Upper lobe of right lung (tissue), 1 donor: ENCODE data around the gene NNMT. TPM values are rescaled to one million over a fixed set of nuclear protein-coding genes. Genes with fewer than 3 reads are reported as not detected.
A peak's percentile ranks its signal among the peaks of the same experiment; 100 is the strongest.

Source experiments
- ATAC-seq: fragments of 200-7000 bp; cut with Tn5 transposase; one replicate; pipeline ENCODE4 v1.9.1; 2020; ENCODE audit warnings: mild to moderate bottlenecking, moderate library complexity
- DNase-seq: peaks from one replicate; pipeline ENCODE4 v3.0.0-alpha.2; 2020
- H3K27ac ChIP-seq: fragments of 200-600 bp; one replicate; pipeline ENCODE4 v1.8.0; 2022
- H3K27me3 ChIP-seq: fragments of 200-600 bp; one replicate; pipeline ENCODE4 v1.8.0; 2022; ENCODE audit warnings: mild to moderate bottlenecking
- H3K36me3 ChIP-seq: fragments of 200-600 bp; one replicate; pipeline ENCODE4 v1.8.0; 2022
- H3K4me1 ChIP-seq: fragments of 200-600 bp; one replicate; pipeline ENCODE4 v1.8.0; 2022
- H3K4me3 ChIP-seq: fragments of 200-600 bp; one replicate; pipeline ENCODE4 v1.8.0; 2022; ENCODE audit warnings: mild to moderate bottlenecking
- H3K9me3 ChIP-seq: fragments of 200-600 bp; one replicate; pipeline ENCODE4 v1.8.0; 2022
- intact Hi-C: fragments of 100-400 bp; cut with DNase I; formaldehyde crosslinking; loops from one replicate; pipeline ENCODE4 v1.11.0; 2022
- long read RNA-seq: library from polyadenylated mRNA; unstranded; transcript quantifications from one replicate; pipeline ENCODE4 v2.0.0, GENCODE V29; 2021
- total RNA-seq: library from RNA; stranded (reverse); fragmentation: NEBNext Ultra II Directional; extraction: Animal tissue kit (Norgen Biotek cat#: 25700); gene quantifications from one replicate; pipeline ENCODE4 v1.2.1, GENCODE V29; 2021
- TF ChIP-seq, protein P1 (sequence below): fragments of 200-600 bp; IDR thresholded peaks from one replicate; pipeline ENCODE4 v1.8.0; 2022; ENCODE audit warnings: antibody characterized with exemption
- donor health status: DM: no; HTN: yes; CAD: no; lungs with severe emphysema.

The NNMT gene
- 349 TPM for total RNA-seq
- long read RNA-seq, transcript NNMT-201 (3 exons, 1,610 nt): major isoform, 105 of 114 reads
- long read RNA-seq, partial matches to known transcripts: 0 of 114 reads
- long read RNA-seq, other reads (novel, unspliced or antisense): 7 of 114 reads

DNA sequence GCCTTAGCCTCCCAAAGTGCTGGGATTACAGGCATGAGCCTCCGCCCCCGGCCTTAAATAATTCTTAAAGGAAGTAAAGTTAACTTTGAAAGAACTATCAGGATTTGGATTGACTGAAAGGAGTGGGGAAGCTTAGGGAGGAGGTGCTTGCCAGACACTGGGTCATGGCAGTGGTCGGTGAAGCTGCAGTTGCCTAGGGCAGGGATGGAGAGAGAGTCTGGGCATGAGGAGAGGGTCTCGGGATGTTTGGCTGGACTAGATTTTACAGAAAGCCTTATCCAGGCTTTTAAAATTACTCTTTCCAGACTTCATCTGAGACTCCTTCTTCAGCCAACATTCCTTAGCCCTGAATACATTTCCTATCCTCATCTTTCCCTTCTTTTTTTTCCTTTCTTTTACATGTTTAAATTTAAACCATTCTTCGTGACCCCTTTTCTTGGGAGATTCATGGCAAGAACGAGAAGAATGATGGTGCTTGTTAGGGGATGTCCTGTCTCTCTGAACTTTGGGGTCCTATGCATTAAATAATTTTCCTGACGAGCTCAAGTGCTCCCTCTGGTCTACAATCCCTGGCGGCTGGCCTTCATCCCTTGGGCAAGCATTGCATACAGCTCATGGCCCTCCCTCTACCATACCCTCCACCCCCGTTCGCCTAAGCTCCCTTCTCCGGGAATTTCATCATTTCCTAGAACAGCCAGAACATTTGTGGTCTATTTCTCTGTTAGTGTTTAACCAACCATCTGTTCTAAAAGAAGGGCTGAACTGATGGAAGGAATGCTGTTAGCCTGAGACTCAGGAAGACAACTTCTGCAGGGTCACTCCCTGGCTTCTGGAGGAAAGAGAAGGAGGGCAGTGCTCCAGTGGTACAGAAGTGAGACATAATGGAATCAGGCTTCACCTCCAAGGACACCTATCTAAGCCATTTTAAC, at the start of gene NNMT:
TSS of gene NNMT (plus strand) at position 724 of the 929 bp plus-strand sequence. CDS start at position 882, 158 bp downstream.
- ATAC-seq: peak; percentile 87
- Histone ChIP-seq H3K9me3 (no peaks in the 10 kb centered on the region), H3K36me3 (peaks cover 9% of the 10 kb centered on the region), H3K27me3 (no peaks in the 10 kb centered on the region), H3K4me1 (peaks cover 35% of the 10 kb centered on the region), H3K27ac (peak within 1 kb of the TSS; percentile 95), H3K4me3 (peak within 1 kb of the TSS; percentile 52)
- TF ChIP-seq, protein P1, sequence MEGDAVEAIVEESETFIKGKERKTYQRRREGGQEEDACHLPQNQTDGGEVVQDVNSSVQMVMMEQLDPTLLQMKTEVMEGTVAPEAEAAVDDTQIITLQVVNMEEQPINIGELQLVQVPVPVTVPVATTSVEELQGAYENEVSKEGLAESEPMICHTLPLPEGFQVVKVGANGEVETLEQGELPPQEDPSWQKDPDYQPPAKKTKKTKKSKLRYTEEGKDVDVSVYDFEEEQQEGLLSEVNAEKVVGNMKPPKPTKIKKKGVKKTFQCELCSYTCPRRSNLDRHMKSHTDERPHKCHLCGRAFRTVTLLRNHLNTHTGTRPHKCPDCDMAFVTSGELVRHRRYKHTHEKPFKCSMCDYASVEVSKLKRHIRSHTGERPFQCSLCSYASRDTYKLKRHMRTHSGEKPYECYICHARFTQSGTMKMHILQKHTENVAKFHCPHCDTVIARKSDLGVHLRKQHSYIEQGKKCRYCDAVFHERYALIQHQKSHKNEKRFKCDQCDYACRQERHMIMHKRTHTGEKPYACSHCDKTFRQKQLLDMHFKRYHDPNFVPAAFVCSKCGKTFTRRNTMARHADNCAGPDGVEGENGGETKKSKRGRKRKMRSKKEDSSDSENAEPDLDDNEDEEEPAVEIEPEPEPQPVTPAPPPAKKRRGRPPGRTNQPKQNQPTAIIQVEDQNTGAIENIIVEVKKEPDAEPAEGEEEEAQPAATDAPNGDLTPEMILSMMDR: no peak
- peak; percentile 80 for DNase-seq
- intact Hi-C loops: no loop called here

DNA sequence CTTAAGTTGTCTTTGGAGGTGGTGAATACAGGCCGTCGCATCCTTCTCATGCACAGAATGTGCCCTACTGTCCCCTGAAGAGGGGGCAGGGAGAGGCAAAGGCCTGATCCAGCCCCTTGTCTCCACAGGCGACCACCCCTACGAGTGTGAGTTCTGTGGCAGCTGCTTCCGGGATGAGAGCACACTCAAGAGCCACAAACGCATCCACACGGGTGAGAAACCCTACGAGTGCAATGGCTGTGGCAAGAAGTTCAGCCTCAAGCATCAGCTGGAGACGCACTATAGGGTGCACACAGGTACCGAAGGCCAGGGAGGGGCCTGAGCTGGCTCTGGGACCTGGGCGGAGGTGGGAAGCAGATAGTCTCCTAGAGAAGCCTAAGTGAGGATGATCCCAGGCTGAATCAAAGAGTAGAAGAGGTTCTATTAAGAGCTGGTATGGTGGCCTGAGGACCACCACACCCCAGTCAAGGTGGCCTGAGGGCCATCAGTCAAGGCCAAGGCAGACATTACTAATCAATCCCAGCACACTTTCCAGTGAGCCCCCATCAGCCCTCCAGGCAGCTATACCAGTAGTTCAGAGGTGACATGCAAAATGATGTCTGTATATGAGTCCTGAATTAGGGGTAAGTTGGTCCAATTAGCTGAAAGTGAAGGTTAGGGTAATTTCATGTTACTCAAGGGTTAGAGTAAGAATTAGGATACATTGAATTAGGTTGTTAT, 49.0 kb upstream of the NNMT start:
- peaks cover 94% of the 10 kb centered on the region for H3K36me3 ChIP-seq
- no peaks in the 10 kb centered on the region for H3K27me3 ChIP-seq
- no peak for DNase-seq
- intact Hi-C loops: no loop called here
- no peak overlapping the region for H3K4me3 ChIP-seq
- H3K27ac ChIP-seq: no peak overlapping the region
- TF ChIP-seq, protein P1: no peak
- ATAC-seq: no peak
- H3K9me3 ChIP-seq: no peaks in the 10 kb centered on the region
- H3K4me1 ChIP-seq: no peaks in the 10 kb centered on the region

DNA sequence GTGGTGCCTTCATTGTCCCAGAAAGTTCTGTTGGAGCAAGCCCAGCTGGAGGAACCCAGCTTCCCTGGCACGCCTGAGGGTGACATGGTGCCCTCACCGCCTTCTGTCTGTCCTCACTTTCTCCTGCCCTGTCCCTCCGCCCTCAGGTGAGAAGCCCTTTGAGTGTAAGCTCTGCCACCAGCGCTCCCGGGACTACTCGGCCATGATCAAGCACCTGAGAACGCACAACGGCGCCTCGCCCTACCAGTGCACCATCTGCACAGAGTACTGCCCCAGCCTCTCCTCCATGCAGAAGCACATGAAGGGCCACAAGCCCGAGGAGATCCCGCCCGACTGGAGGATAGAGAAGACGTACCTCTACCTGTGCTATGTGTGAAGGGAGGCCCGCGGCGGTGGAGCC, 46.0 kb upstream of the NNMT start:
- H3K4me1 ChIP-seq: no peaks in the 10 kb centered on the region
- no peaks in the 10 kb centered on the region for H3K27me3 ChIP-seq
- intact Hi-C loops: loop anchor here (10.0 kb wide), 2 partner anchors 45 to 185 kb away; no protein-coding TSS in a partner anchor
- peaks cover 86% of the 10 kb centered on the region for H3K36me3 ChIP-seq
- H3K9me3 ChIP-seq: no peaks in the 10 kb centered on the region
- H3K27ac ChIP-seq: no peak overlapping the region
- no peak for DNase-seq
- no peak for ATAC-seq
- H3K4me3 ChIP-seq: no peak overlapping the region
- TF ChIP-seq, protein P1: no peak

DNA sequence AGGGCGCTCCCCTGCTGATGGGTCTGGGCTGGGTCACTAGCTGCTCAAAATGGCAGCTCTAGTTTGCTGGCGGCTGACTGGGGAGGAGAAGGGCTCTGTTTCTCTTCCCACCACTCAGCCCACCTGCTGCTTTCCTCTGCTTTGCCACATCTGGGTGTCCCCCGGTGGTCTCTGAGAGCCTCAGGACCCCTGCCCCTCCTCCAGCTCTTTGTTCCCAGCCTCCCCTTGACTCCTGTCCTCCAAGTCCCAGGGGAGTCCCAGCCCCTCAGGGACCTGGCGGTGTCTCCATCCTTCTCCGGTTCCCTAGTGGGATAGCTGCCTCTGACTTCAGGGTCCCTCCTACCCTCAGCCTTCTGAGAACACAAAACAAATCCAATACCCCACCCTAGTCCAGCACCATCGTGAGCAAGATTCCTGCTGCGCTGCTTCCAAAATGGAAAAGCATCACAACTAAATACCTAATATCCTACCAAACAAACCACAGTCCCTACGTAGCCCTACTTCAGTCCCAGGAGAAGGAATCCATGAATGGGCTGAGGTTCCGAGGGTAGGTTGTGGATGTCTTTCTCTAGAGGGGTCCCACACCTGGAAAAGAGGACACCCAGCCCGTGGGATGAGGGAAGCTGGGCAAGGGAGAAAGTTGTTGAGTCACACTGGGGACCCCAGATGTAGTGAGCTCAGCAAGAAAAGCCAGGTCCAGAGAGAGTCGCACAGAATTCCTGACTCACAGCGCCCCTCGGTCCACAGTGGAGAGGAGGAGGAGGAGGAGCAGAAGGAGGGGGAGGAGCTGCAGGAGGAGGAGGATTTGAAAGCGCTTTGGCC, 45.0 kb upstream of the NNMT start:
- intact Hi-C loops: loop anchor here (10.0 kb wide), 2 partner anchors 46 to 186 kb away; no protein-coding TSS in a partner anchor
- Histone ChIP-seq H3K4me1 (peaks cover under 1% of the 10 kb centered on the region), H3K9me3 (no peaks in the 10 kb centered on the region), H3K27ac (no peak overlapping the region), H3K4me3 (no peak overlapping the region), H3K36me3 (peaks cover 81% of the 10 kb centered on the region), H3K27me3 (no peaks in the 10 kb centered on the region)
- TF ChIP-seq, protein P1: no peak
- DNase-seq (no peak), ATAC-seq (no peak)

DNA sequence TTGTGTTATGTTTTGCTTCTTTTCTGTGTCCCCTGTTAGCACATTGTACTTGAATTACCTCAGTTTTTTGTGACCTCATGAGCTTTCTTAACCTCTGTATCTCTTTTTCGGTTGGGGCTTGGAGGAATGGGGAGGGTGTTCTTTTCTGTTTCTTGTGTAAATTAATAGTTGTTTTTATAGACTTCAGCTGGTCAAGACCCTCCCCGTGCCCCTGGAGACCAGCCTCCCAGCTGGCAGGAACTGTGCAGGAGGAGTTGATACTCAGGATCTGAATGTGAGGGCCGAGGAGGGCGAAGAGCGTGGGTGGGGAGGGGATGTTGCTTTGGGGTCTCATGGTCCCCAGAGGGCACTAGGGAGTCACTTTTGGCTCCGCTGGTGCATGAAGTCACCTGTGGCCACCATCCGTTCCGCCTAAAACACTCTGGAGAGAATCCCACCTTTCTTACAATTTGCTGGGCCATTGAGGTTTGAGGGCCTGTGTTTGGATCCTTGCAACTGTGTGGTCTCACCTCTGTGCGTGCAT, 44.3 kb upstream of the NNMT start:
- Histone ChIP-seq H3K4me1 (peaks cover 8% of the 10 kb centered on the region), H3K36me3 (peaks cover 77% of the 10 kb centered on the region), H3K27ac (no peak overlapping the region), H3K9me3 (no peaks in the 10 kb centered on the region), H3K27me3 (no peaks in the 10 kb centered on the region), H3K4me3 (no peak overlapping the region)
- DNase-seq (no peak), ATAC-seq (no peak)
- TF ChIP-seq, protein P1: peak; percentile 4
- intact Hi-C loops: loop anchor here (10.0 kb wide), 2 partner anchors 47 to 187 kb away; no protein-coding TSS in a partner anchor
